K562 (cell line): Measurements from ENCODE around the gene TOMM5. TPM values are rescaled to one million over a fixed set of nuclear protein-coding genes. Genes with fewer than 3 reads are reported as not detected.

ENCODE experiments used
- ARHGAP35 ChIP-seq: fragments of 450-650 bp; IDR thresholded peaks from 2 replicates; pipeline ENCODE4 v1.6.1; 2018; ENCODE audit not compliant: partially characterized antibody
- CEBPG ChIP-seq, 3 experiments: fragments of 200-800 bp in 1 of 3; sonication (Bioruptor generic) in 1 of 3; sonication (generic) in 1 of 3; formaldehyde crosslinking in 1 of 3; IDR thresholded peaks in 2 of 3; conservative IDR thresholded peaks in 1 of 3; 2 replicates each; pipeline versions ENCODE4 v1.6.1 to v1.8.0; 2016 to 2022; ENCODE audit warnings: missing compliant biosample characterization in 2 of 3, missing genetic modification characterization in 2 of 3, mild to moderate bottlenecking in 1 of 3, missing genetic modification reagents in 1 of 3
- CREM ChIP-seq: IDR thresholded peaks from 2 replicates; pipeline ENCODE4 v1.6.1; 2014; ENCODE audit warnings: antibody characterized with exemption, low read depth
- EHMT2 ChIP-seq: fragments of 450-650 bp; IDR thresholded peaks from 2 replicates; pipeline ENCODE4 v1.6.1; 2018; ENCODE audit warnings: antibody characterized with exemption
- EP400 ChIP-seq: fragments of 450-650 bp; IDR thresholded peaks from 2 replicates; pipeline ENCODE4 v1.6.1; 2017; ENCODE audit warnings: antibody characterized with exemption, mild to moderate bottlenecking, moderate library complexity
- L3MBTL2 ChIP-seq: fragments of 450-650 bp; IDR thresholded peaks from 2 replicates; pipeline ENCODE4 v1.6.1; 2016; ENCODE audit warnings: mild to moderate bottlenecking, moderate library complexity
- MYC ChIP-seq, 2 experiments: fragments of 250-450 bp in 1 of 2; sonication (Bioruptor Pico) in 1 of 2; IDR thresholded peaks; 2 replicates each; pipeline versions ENCODE4 v1.5.1 to v1.6.1; 2012 to 2021; ENCODE audit warnings: low read depth in 2 of 2, borderline replicate concordance in 1 of 2, improper control_type of control experiment in 1 of 2, low read length in 1 of 2, mild to moderate bottlenecking in 1 of 2, moderate library complexity in 1 of 2
- NFYB ChIP-seq: IDR thresholded peaks from 2 replicates; pipeline ENCODE4 v1.6.1; 2011; ENCODE audit warnings: mild to moderate bottlenecking, moderate library complexity; ENCODE audit not compliant: insufficient read length; ENCODE audit errors: extremely low read depth
- NR2C2 ChIP-seq, 2 experiments: fragments of 200-800 bp in 1 of 2; sonication (Bioruptor generic) in 1 of 2; sonication (generic) in 1 of 2; formaldehyde crosslinking in 1 of 2; IDR thresholded peaks; 2 replicates each; pipeline versions ENCODE4 v1.6.1 to v1.8.0; 2016 to 2022; ENCODE audit warnings: mild to moderate bottlenecking in 1 of 2, missing compliant biosample characterization in 1 of 2, missing genetic modification characterization in 1 of 2, missing genetic modification reagents in 1 of 2
- YY1 ChIP-seq, 3 experiments: IDR thresholded peaks; 2 replicates each; pipeline ENCODE4 v1.6.1; 2011; ENCODE audit warnings: low read length in 2 of 3, mild to moderate bottlenecking in 2 of 3, moderate library complexity in 2 of 3, borderline replicate concordance in 1 of 3, control low read depth in 1 of 3, low read depth in 1 of 3; ENCODE audit not compliant: insufficient read depth in 3 of 3, insufficient replicate concordance in 2 of 3, control insufficient read depth in 1 of 3, insufficient read length in 1 of 3; ENCODE audit errors: extremely low read depth in 1 of 3
- ZNF197 ChIP-seq: fragments of 200-800 bp; sonication (Bioruptor generic); IDR thresholded peaks from 2 replicates; pipeline ENCODE4 v1.6.1; 2016; ENCODE audit warnings: low read depth, missing genetic modification characterization, missing compliant biosample characterization
- ZNF584 ChIP-seq: fragments of 200-800 bp; sonication (Bioruptor generic); IDR thresholded peaks from 2 replicates; pipeline ENCODE4 v1.6.1; 2016; ENCODE audit warnings: low read depth, mild to moderate bottlenecking, missing genetic modification characterization, missing compliant biosample characterization
- ZNF644 ChIP-seq: fragments of 200-800 bp; sonication (Bioruptor generic); IDR thresholded peaks from 2 replicates; pipeline ENCODE4 v1.6.1; 2016; ENCODE audit warnings: low read depth, missing genetic modification characterization, missing compliant biosample characterization
- ZNF766 ChIP-seq: fragments of 200-800 bp; sonication (Bioruptor generic); conservative IDR thresholded peaks from 2 replicates; pipeline ENCODE4 v1.6.1; 2016; ENCODE audit warnings: missing genetic modification characterization, missing compliant biosample characterization
- polyA plus RNA-seq, 8 experiments: library from polyadenylated mRNA; depleted of rRNA in 4 of 8; stranded (reverse) in 5 of 8; unstranded in 3 of 8; fragments of >200 nt; fragmentation: Nextera tagmentation in 2 of 8; fragmentation: Illumina TruSeq in 1 of 8; extraction: Ambion mirVana in 2 of 8; extraction: Trizol in 1 of 8; gene quantifications; 2 replicates each; pipeline versions ENCODE4 v1.2.1 to v1.2.3, GENCODE V29; 2011 to 2014; ENCODE audit warnings: inconsistent platforms in 1 of 8, missing spikeins in 1 of 8
- total RNA-seq, 7 experiments: library from RNA; depleted of rRNA in 6 of 7; stranded (reverse); fragments of >200 nt in 6 of 7; fragmentation: Illumina TruSeq in 2 of 7; extraction: Trizol in 2 of 7; gene quantifications; 2 replicates each; pipeline versions ENCODE4 v1.2.1 to v1.2.3, GENCODE V29; 2011 to 2021; ENCODE audit warnings: low replicate concordance in 1 of 7
- TF ChIP-seq, protein P1 (sequence below), 2 experiments: fragments of 450-650 bp in 1 of 2; sonication (generic) in 1 of 2; formaldehyde crosslinking in 1 of 2; IDR thresholded peaks in 1 of 2; conservative IDR thresholded peaks in 1 of 2; 2 replicates each; pipeline versions ENCODE4 v1.6.1 to v1.8.1; 2016 to 2023; ENCODE audit warnings: mild to moderate bottlenecking in 2 of 2, moderate library complexity in 2 of 2, inconsistent platforms in 1 of 2, missing genetic modification reagents in 1 of 2
- TF ChIP-seq, protein P2 (sequence below): fragments of 450-650 bp; formaldehyde crosslinking; IDR thresholded peaks from 2 replicates; pipeline ENCODE4 v1.4.0; 2022; ENCODE audit warnings: mild to moderate bottlenecking, moderate library complexity
- TF ChIP-seq, protein P3 (sequence below): fragments of 250-450 bp; sonication (Bioruptor Pico); IDR thresholded peaks from 2 replicates; pipeline ENCODE4 v1.8.0; 2022; ENCODE audit warnings: moderate library complexity, mild to moderate bottlenecking, inconsistent platforms

The TOMM5 gene
- total and polyA plus RNA-seq, 9 of the 15 experiments (the other 6 are each of a cell fraction or from before 2014, with no cell fraction given): 262 to 1,742 (median 496) TPM

DNA sequence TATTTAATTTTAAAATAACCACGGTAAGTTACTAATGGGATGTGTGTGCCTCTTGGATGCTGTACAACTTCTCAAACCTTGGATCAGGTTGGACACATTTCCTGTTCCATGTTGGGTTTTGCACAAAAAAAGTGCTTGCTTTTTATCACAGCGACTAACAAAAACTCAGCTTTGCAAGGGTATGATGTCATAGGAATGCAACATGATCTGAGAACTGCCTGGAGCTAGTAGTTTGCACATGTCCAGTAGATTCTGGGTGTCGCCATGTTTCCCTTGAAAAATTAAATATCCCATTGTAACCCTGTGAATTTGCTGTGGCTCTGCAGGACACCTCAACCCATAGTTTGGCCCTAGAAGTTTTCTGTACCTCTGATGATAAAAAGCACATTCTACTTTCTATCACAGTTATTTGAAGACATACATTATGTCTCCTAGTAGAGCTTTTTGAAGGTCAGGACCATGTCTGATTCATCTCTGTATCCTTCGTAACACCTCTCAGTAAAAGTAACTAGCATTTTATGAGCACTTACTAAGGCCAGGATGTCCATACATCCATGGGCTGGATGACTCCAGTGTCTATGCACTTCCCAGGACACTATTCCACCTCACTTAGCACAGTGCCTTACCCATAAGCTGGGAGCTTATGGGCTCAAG is 46.8 kb upstream of the TOMM5 start (continued):
- TF ChIP-seq YY1 (IDR thresholded peaks at IDR 0.05; ENCODE audit: borderline replicate concordance in 1 of 3, control insufficient read depth in 1 of 3, extremely low read depth in 1 of 3, insufficient read depth in 3 of 3, insufficient read length in 1 of 3, insufficient replicate concordance in 2 of 3, low read depth in 1 of 3, low read length in 2 of 3) (peak in 1 of 3 experiments; percentile 32), ARHGAP35 (no peak), CEBPG (CRISPR knock-in tag; IDR thresholded peaks at IDR 0.05) (no peak), CEBPG (tag; conservative IDR thresholded peaks at IDR 0.05 in 1 of 2, IDR thresholded peaks at IDR 0.05 in 1 of 2) (peak in 1 of 2 experiments; percentile 76; a peak in 2 of 4 replicates), ZNF766 (CRISPR knock-in tag) (peak; percentile 57; the same call in 1 of the 2 replicates), NR2C2 (CRISPR knock-in tag; IDR thresholded peaks at IDR 0.05) (no peak), NR2C2 (tag; IDR thresholded peaks at IDR 0.05) (0 out of 2 replicates have a peak, but pooled peaks have one; percentile 27), MYC (IDR thresholded peaks at IDR 0.05; ENCODE audit: low read depth, low read length) (peak; percentile 60), MYC (CRISPR knock-in tag; IDR thresholded peaks at IDR 0.05; ENCODE audit: borderline replicate concordance, low read depth) (peak; percentile 36; the same call in 1 of the 2 replicates), NFYB (no peak), EHMT2 (peak; percentile 43; the same call in 1 of the 2 replicates), CREM (0 out of 2 replicates have a peak, but pooled peaks have one; percentile 44), ZNF584 (CRISPR knock-in tag) (peak; percentile 69; the same call in 1 of the 2 replicates), L3MBTL2 (peak; percentile 94), ZNF197 (peak; percentile 76; the same call in 1 of the 2 replicates), ZNF644 (tag) (0 out of 2 replicates have a peak, but pooled peaks have one; percentile 49), EP400 (peak; percentile 34; the same call in 1 of the 2 replicates)
- TF ChIP-seq, protein P1, sequence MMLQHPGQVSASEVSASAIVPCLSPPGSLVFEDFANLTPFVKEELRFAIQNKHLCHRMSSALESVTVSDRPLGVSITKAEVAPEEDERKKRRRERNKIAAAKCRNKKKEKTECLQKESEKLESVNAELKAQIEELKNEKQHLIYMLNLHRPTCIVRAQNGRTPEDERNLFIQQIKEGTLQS (IDR thresholded peaks at IDR 0.05): peak; percentile 78
- TF ChIP-seq, protein P1 (CRISPR knock-in tag; conservative IDR thresholded peaks at IDR 0.05): no peak
- TF ChIP-seq, protein P2, sequence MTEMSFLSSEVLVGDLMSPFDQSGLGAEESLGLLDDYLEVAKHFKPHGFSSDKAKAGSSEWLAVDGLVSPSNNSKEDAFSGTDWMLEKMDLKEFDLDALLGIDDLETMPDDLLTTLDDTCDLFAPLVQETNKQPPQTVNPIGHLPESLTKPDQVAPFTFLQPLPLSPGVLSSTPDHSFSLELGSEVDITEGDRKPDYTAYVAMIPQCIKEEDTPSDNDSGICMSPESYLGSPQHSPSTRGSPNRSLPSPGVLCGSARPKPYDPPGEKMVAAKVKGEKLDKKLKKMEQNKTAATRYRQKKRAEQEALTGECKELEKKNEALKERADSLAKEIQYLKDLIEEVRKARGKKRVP (CRISPR knock-in tag): peak; percentile 52; the same call in 1 of the 2 replicates
- TF ChIP-seq, protein P3, sequence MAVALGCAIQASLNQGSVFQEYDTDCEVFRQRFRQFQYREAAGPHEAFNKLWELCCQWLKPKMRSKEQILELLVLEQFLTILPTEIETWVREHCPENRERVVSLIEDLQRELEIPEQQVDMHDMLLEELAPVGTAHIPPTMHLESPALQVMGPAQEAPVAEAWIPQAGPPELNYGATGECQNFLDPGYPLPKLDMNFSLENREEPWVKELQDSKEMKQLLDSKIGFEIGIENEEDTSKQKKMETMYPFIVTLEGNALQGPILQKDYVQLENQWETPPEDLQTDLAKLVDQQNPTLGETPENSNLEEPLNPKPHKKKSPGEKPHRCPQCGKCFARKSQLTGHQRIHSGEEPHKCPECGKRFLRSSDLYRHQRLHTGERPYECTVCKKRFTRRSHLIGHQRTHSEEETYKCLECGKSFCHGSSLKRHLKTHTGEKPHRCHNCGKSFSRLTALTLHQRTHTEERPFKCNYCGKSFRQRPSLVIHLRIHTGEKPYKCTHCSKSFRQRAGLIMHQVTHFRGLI: no peak
